Brain microvascular endothelial cell (primary cell): ENCODE data around the gene TNFSF9.
"Not testable (repeated sequence)": the region's sequence is repeated elsewhere in the genome, so short reads cannot be mapped to it uniquely, and the experiment has no call there.

Experiments used
- DNase-seq: peaks from one replicate; pipeline ENCODE4 v3.0.0-alpha.2; 2020
- H3K27ac ChIP-seq: fragments of 250-450 bp; sonication (Bioruptor Pico); 2 replicates; pipeline ENCODE4 v1.5.1; 2020; ENCODE audit warnings: mild to moderate bottlenecking, moderate library complexity
- H3K27me3 ChIP-seq: fragments of 250-450 bp; sonication (Bioruptor Pico); replicated peaks from 2 replicates; pipeline ENCODE4 v1.5.1; 2020; ENCODE audit warnings: mild to moderate bottlenecking
- H3K36me3 ChIP-seq: fragments of 250-450 bp; sonication (Bioruptor Pico); replicated peaks from 2 replicates; pipeline ENCODE4 v1.5.1; 2020; ENCODE audit warnings: mild to moderate bottlenecking
- H3K4me3 ChIP-seq: 2 replicates; pipeline ENCODE4 v1.5.1; 2011; ENCODE audit warnings: low read depth, mild to moderate bottlenecking, control low read depth, low read length, moderate library complexity
- in situ Hi-C: cut with HindIII; loops from 2 replicates; pipeline ENCODE4 v1.10.0; 2017; ENCODE audit warnings: low sequenced_read_pairs, low pct_ligation_motif_present
- TF ChIP-seq, protein P1 (sequence below): IDR thresholded peaks from 2 replicates; pipeline ENCODE4 v1.5.1; 2011; ENCODE audit warnings: low read depth, mild to moderate bottlenecking, moderate library complexity, low read length, control low read depth, inconsistent platforms; ENCODE audit errors: missing control alignments

The TNFSF9 gene

DNA sequence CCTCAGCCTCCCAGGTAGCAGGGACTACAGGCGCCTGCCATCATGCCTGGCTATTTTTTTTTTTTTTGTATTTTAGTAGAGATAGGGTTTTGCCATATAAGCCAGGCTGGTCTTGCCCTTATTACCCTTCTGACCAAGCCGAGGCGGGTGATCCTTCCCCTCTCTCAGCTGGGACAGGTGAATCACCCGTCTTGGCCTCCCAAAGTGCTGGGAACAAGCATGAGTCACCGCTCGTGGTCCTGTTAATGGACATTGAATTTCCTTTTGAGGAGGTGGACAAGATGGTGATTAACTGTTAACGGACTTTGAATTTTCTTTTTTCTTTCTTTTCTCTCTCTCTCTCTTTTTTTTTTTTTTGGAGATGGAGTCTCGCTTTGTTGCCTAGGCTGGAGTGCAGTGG lies 49.5 kb downstream of the TNFSF9 start:
- H3K36me3 ChIP-seq = no peaks in the 10 kb centered on the region
- no peak for DNase-seq
- TF ChIP-seq, protein P1, sequence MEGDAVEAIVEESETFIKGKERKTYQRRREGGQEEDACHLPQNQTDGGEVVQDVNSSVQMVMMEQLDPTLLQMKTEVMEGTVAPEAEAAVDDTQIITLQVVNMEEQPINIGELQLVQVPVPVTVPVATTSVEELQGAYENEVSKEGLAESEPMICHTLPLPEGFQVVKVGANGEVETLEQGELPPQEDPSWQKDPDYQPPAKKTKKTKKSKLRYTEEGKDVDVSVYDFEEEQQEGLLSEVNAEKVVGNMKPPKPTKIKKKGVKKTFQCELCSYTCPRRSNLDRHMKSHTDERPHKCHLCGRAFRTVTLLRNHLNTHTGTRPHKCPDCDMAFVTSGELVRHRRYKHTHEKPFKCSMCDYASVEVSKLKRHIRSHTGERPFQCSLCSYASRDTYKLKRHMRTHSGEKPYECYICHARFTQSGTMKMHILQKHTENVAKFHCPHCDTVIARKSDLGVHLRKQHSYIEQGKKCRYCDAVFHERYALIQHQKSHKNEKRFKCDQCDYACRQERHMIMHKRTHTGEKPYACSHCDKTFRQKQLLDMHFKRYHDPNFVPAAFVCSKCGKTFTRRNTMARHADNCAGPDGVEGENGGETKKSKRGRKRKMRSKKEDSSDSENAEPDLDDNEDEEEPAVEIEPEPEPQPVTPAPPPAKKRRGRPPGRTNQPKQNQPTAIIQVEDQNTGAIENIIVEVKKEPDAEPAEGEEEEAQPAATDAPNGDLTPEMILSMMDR = no peak
- no peak overlapping the region for H3K4me3 ChIP-seq
- H3K27me3 ChIP-seq = no peaks in the 10 kb centered on the region
- no peak overlapping the region for H3K27ac ChIP-seq
- in situ Hi-C loops = no loop called here

DNA sequence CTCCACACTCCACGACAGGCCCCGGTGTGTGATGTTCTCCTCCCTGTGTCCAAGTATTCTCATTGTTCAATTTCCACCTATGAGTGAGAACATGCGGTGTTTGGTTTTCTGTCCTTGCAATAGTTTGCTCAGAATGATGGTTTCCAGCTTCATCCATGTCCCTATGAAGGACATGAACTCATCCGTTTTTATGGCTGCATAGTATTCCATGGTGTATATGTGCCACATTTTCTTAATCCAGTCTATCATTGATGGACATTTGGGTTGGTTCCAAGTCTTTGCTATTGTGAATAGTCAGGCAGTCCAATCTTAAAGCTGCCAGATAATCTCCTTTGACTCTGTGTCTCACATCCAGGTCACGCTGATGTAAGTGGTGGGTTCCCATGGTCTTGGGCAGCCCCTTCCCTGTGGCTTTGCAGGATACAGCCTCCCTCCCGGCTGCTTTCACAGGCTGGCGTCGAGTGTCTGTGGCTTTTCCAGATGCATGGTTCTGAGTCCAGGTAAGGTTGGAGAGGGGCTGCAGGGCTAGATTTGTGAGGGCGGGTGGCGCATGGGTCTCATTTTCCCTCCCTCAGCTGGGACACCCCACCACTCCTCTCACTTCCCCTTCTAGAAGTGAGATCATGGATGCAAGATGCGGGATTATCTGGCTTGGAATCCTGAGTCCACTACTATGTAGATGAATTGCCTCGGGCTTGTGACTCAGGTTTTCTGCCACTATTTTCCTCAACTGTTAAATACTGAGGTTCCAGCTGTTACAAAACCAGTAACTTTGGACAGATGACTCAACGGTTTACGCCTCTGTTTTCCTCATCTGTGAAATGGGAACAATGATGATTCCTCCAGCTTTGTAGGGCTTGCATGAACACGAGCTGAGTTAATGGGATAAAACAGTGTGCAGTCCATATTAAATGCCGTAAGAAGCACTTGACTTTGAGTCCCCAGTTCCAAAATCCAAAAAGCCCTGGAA lies 52.0 kb downstream of the TNFSF9 start:
- DNase-seq, in situ Hi-C loops, H3K4me3 ChIP-seq, H3K27ac ChIP-seq, H3K36me3 ChIP-seq: not testable (repeated sequence)
- H3K27me3 ChIP-seq = peaks cover 16% of the 10 kb centered on the region
